Measurements from ENCODE around the gene OR4X1. TPM values are rescaled to one million over a fixed set of nuclear protein-coding genes. Genes with fewer than 3 reads are reported as not detected.

Gene OR4X1
- total and polyA plus RNA-seq, 11 donors = not detected

GRCh38 chr11:48242501-48242900 is 21.2 kb upstream of the OR4X1 start:
- 66 to 81% (median 75%) methylated on average over 3 of the region's 3 CpGs for WGBS, 4 donors
- no peak for TF ChIP-seq CTCF (IDR thresholded peaks at IDR 0.05)
- no peak for TF ChIP-seq POLR2A (IDR thresholded peaks at IDR 0.05)
- ATAC-seq = no peak
- no peaks in the 10 kb centered on the region for H3K4me1 ChIP-seq
- no peak overlapping the region for H3K27ac ChIP-seq
- intact Hi-C loops (cut with DNase I) = loop anchor here in 1 of 10 donors (10.0 kb wide), 1 partner anchor 62 kb away; the partner anchor contains the start of gene OR4S1
- H3K27me3 ChIP-seq = no peaks in the 10 kb centered on the region
- no peak for DNase-seq
- peaks cover 0 to 11% (median 0%) of the 10 kb centered on the region in 12 donors for H3K9me3 ChIP-seq
- no peaks in the 10 kb centered on the region for H3K36me3 ChIP-seq
- H3K4me3 ChIP-seq = no peak overlapping the region

DNA sequence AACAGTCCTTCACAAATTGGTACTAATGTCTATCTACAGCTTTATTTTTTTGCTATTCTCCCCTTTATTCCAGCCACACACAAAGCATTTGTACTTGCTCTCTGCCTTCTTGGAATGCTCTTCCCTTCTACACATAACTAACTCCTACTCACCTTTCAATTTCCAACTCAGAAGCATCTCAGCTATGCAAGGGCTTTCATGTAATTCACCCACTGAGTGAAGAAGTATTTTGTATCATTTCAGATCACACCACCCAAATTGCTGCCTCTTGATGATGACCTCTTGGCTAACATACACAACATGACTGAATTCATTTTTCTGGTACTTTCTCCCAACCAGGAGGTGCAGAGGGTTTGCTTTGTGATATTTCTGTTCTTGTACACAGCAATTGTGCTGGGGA is 18.9 kb upstream of the OR4X1 start, which contains the start of gene OR4X2:
TSS of gene OR4X2 (plus strand) at position 301 of the 400 bp plus-strand sequence. CDS start at position 301, 0 bp downstream.
- H3K9me3 ChIP-seq = peaks cover 0 to 29% (median 16%) of the 10 kb centered on the region in 12 donors
- DNase-seq (no peak), ATAC-seq (no peak)
- TF ChIP-seq CTCF (IDR thresholded peaks at IDR 0.05) (no peak), POLR2A (IDR thresholded peaks at IDR 0.05) (no peak)
- intact Hi-C loops (cut with DNase I) = loop anchor here in 1 of 10 donors (10.0 kb wide), 1 partner anchor 60 kb away; the partner anchor contains the start of gene OR4S1
- no peak within 1 kb of the TSS for H3K4me3 ChIP-seq
- no peak within 1 kb of the TSS for H3K27ac ChIP-seq
- no peaks in the 10 kb centered on the region for H3K36me3 ChIP-seq
- H3K27me3 ChIP-seq = no peaks in the 10 kb centered on the region
- H3K4me1 ChIP-seq = no peaks in the 10 kb centered on the region

- 80 to 86% (median 82%) methylated on average over 1 of the region's 1 CpG for WGBS, 4 donors
- Histone ChIP-seq H3K36me3 (no peaks in the 10 kb centered on the region), H3K27ac (no peak overlapping the region), H3K27me3 (no peaks in the 10 kb centered on the region), H3K4me1 (no peaks in the 10 kb centered on the region), H3K4me3 (no peak overlapping the region), H3K9me3 (peaks cover 0 to 35% (median 18%) of the 10 kb centered on the region in 12 donors)
- TF ChIP-seq CTCF (IDR thresholded peaks at IDR 0.05) (no peak), POLR2A (IDR thresholded peaks at IDR 0.05) (no peak)
- DNase-seq = no peak
- no peak for ATAC-seq
- intact Hi-C loops (cut with DNase I) = loop anchor here in 1 of 10 donors (10.0 kb wide), 1 partner anchor 56 kb away; the partner anchor contains the start of gene OR4S1
Measured at GRCh38 chr11:48248902-48249301, 14.8 kb upstream of the OR4X1 start.

DNA sequence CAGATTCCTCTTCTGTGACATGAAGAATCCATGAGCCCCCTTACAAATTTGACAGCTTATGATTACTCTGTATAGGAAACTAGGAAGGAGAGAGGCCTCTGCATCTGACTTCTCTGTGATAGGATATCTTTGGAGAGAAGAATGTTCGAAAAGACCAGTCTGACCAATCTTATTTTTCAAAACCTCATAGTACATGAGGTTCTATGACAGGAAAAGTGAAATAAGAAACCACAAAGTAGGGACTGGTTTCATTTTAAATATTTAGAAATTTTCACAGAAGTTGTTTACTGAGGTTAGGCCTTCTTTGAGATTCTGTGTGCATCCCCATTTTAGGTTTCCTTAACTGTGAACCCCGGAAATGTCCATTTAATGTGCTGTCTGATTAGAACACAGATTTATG is 2.1 kb upstream of the OR4X1 start:
- no peak for TF ChIP-seq POLR2A (IDR thresholded peaks at IDR 0.05)
- no peak for TF ChIP-seq CTCF (IDR thresholded peaks at IDR 0.05)
- DNase-seq (no peak), ATAC-seq (no peak)
- H3K4me1 ChIP-seq = no peaks in the 10 kb centered on the region
- H3K27ac ChIP-seq = no peak overlapping the region
- 75 to 82% (median 79%) methylated on average over 2 of the region's 2 CpGs for WGBS, 4 donors
- no peak overlapping the region for H3K4me3 ChIP-seq
- no peaks in the 10 kb centered on the region for H3K9me3 ChIP-seq
- H3K36me3 ChIP-seq = no peaks in the 10 kb centered on the region
- peaks cover 0 to 3% (median 0%) of the 10 kb centered on the region in 9 donors for H3K27me3 ChIP-seq
- intact Hi-C loops (cut with DNase I) = no loop called here
